Measurements from ENCODE around the gene PGF.

The PGF gene

DNA sequence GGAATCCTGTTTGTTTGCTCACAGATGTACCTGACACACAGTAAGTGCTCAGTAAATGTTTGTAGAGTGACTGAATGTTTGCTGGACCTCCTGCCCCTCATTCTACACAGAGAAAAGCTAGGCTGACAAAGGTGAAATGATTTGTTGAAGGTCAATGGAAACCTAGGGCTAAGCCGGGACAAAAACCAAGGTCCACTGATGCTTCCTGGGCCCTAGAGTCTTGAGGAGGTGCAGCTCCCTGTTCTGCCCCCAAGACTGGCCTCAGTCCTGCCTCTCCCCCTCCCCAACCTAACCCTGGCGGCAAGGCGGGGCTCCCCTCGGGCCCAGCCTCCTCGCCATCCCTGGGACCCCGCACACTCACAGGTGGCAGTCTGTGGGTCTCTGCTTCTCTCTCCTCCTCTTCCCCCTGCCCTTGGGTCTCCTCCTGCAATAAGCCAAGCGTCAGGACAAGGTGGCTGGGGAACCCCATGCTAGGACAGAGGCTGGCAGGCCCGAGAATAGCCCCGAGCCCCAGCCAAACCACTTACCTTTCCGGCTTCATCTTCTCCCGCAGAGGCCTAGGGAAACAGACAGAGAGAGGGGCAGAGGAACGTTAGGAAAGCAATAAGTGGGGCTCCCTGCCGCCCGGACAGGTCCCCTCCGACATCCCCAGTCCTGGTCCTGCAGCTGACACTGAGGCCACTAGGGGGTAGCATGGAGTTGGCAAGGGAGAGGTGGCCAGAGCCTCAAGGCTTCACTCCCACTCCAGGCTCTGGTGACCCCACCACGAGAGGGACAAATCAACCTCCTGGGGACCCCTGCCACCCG is 9.3 kb downstream of the PGF start (continued):
- TF ChIP-seq ZNF211 (tag by site-specific recombination; IDR thresholded peaks at IDR 0.05; ENCODE audit: low read depth) (no peak), ZBTB21 (tag by site-specific recombination; IDR thresholded peaks at IDR 0.05) (no peak), ZNF335 (tag by site-specific recombination; conservative IDR thresholded peaks at IDR 0.05) (peak; percentile 12; the same call in 1 of the 2 replicates), ZSCAN30 (tag by site-specific recombination; IDR thresholded peaks at IDR 0.05) (peak; percentile 29; the same call in 1 of the 2 replicates), ZNF202 (tag by site-specific recombination; IDR thresholded peaks at IDR 0.05; ENCODE audit: borderline replicate concordance) (no peak), ZSCAN23 (tag by site-specific recombination; IDR thresholded peaks at IDR 0.05) (no peak), ZNF585B (tag by site-specific recombination; IDR thresholded peaks at IDR 0.05) (no peak), ZSCAN16 (tag by site-specific recombination; IDR thresholded peaks at IDR 0.05) (peak; percentile 73), ZNF621 (tag by site-specific recombination; IDR thresholded peaks at IDR 0.05) (no peak), ZNF701 (tag by site-specific recombination; IDR thresholded peaks at IDR 0.05) (no peak), ZNF596 (tag by site-specific recombination; IDR thresholded peaks at IDR 0.05) (no peak)
- TF ChIP-seq, protein P1, sequence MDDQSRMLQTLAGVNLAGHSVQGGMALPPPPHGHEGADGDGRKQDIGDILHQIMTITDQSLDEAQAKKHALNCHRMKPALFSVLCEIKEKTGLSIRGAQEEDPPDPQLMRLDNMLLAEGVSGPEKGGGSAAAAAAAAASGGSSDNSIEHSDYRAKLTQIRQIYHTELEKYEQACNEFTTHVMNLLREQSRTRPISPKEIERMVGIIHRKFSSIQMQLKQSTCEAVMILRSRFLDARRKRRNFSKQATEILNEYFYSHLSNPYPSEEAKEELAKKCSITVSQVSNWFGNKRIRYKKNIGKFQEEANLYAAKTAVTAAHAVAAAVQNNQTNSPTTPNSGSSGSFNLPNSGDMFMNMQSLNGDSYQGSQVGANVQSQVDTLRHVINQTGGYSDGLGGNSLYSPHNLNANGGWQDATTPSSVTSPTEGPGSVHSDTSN (CRISPR knock-in tag; IDR thresholded peaks at IDR 0.05), result no peak
- TF ChIP-seq, protein P2, sequence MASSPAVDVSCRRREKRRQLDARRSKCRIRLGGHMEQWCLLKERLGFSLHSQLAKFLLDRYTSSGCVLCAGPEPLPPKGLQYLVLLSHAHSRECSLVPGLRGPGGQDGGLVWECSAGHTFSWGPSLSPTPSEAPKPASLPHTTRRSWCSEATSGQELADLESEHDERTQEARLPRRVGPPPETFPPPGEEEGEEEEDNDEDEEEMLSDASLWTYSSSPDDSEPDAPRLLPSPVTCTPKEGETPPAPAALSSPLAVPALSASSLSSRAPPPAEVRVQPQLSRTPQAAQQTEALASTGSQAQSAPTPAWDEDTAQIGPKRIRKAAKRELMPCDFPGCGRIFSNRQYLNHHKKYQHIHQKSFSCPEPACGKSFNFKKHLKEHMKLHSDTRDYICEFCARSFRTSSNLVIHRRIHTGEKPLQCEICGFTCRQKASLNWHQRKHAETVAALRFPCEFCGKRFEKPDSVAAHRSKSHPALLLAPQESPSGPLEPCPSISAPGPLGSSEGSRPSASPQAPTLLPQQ (tag by site-specific recombination; IDR thresholded peaks at IDR 0.05), result 0 out of 2 replicates have a peak, but pooled peaks have one; percentile 16
- TF ChIP-seq, protein P3, sequence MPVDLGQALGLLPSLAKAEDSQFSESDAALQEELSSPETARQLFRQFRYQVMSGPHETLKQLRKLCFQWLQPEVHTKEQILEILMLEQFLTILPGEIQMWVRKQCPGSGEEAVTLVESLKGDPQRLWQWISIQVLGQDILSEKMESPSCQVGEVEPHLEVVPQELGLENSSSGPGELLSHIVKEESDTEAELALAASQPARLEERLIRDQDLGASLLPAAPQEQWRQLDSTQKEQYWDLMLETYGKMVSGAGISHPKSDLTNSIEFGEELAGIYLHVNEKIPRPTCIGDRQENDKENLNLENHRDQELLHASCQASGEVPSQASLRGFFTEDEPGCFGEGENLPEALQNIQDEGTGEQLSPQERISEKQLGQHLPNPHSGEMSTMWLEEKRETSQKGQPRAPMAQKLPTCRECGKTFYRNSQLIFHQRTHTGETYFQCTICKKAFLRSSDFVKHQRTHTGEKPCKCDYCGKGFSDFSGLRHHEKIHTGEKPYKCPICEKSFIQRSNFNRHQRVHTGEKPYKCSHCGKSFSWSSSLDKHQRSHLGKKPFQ (tag by site-specific recombination; IDR thresholded peaks at IDR 0.05), result no peak
- TF ChIP-seq, protein P4, sequence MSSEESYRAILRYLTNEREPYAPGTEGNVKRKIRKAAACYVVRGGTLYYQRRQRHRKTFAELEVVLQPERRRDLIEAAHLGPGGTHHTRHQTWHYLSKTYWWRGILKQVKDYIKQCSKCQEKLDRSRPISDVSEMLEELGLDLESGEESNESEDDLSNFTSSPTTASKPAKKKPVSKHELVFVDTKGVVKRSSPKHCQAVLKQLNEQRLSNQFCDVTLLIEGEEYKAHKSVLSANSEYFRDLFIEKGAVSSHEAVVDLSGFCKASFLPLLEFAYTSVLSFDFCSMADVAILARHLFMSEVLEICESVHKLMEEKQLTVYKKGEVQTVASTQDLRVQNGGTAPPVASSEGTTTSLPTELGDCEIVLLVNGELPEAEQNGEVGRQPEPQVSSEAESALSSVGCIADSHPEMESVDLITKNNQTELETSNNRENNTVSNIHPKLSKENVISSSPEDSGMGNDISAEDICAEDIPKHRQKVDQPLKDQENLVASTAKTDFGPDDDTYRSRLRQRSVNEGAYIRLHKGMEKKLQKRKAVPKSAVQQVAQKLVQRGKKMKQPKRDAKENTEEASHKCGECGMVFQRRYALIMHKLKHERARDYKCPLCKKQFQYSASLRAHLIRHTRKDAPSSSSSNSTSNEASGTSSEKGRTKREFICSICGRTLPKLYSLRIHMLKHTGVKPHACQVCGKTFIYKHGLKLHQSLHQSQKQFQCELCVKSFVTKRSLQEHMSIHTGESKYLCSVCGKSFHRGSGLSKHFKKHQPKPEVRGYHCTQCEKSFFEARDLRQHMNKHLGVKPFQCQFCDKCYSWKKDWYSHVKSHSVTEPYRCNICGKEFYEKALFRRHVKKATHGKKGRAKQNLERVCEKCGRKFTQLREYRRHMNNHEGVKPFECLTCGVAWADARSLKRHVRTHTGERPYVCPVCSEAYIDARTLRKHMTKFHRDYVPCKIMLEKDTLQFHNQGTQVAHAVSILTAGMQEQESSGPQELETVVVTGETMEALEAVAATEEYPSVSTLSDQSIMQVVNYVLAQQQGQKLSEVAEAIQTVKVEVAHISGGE (tag by site-specific recombination; conservative IDR thresholded peaks at IDR 0.05; ENCODE audit: low read depth), result no peak

DNA sequence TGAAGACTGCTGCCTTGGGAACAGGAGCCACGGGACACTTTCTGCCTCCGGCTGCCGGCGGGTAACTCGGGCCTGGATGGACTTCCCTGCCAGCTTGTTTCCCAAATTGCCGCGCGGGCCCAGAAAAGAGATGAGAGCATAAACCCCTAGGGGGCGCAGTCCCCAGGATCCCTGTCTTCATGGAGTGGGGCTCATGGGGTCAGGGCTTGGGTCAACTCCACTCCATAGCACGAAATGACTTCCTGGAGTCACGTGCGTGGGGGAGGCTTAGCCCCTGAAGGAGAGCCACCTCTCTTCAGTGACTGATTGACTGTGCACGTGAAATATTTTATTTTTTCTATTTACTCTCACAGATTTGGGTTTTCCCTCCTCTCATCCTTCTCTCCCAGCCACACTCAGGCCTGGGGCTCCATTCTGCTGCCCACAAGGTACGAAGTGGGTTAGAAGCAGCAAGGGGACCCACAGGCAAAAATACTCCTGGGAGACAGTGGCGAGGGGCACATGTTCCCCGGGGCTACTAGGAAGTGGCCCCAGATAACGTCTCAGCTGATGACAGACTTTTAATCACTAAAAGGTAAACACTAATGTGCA is 10.0 kb downstream of the PGF start:
- no peak overlapping the region for H3K27ac ChIP-seq (ENCODE audit: extremely low read depth, low read depth, low read length)
- no peak overlapping the region for H3K4me3 ChIP-seq (ENCODE audit: low read depth, low read length)
- H3K4me1 ChIP-seq (ENCODE audit: control insufficient read depth, insufficient read depth, low read length), result no peaks in the 10 kb centered on the region
- H3K36me3 ChIP-seq (ENCODE audit: control insufficient read depth in 2 of 2, insufficient read depth in 1 of 2, low read length in 2 of 2), result peaks cover 0 to 91% of the 10 kb centered on the region in 2 experiments; a peak in 2 of 3 replicates
- CTCF ChIA-PET, result interaction anchor here (0.6 to 6.6 kb wide), 28 partner anchors 8 to 800 kb away, joined by 3 to 66 read pairs (median 5); partner anchors contain the start of genes ACYP1, EIF2B2, PGF and RPS6KL1
- POLR2A ChIA-PET, result interaction anchor here (0.7 kb wide), 1 partner anchor 48 kb away, joined by 3 read pairs; no protein-coding TSS in a partner anchor
- no peaks in the 10 kb centered on the region for H3K9me3 ChIP-seq (ENCODE audit: control insufficient read depth, insufficient read depth, low read depth, low read length)
- TF ChIP-seq, protein P5, sequence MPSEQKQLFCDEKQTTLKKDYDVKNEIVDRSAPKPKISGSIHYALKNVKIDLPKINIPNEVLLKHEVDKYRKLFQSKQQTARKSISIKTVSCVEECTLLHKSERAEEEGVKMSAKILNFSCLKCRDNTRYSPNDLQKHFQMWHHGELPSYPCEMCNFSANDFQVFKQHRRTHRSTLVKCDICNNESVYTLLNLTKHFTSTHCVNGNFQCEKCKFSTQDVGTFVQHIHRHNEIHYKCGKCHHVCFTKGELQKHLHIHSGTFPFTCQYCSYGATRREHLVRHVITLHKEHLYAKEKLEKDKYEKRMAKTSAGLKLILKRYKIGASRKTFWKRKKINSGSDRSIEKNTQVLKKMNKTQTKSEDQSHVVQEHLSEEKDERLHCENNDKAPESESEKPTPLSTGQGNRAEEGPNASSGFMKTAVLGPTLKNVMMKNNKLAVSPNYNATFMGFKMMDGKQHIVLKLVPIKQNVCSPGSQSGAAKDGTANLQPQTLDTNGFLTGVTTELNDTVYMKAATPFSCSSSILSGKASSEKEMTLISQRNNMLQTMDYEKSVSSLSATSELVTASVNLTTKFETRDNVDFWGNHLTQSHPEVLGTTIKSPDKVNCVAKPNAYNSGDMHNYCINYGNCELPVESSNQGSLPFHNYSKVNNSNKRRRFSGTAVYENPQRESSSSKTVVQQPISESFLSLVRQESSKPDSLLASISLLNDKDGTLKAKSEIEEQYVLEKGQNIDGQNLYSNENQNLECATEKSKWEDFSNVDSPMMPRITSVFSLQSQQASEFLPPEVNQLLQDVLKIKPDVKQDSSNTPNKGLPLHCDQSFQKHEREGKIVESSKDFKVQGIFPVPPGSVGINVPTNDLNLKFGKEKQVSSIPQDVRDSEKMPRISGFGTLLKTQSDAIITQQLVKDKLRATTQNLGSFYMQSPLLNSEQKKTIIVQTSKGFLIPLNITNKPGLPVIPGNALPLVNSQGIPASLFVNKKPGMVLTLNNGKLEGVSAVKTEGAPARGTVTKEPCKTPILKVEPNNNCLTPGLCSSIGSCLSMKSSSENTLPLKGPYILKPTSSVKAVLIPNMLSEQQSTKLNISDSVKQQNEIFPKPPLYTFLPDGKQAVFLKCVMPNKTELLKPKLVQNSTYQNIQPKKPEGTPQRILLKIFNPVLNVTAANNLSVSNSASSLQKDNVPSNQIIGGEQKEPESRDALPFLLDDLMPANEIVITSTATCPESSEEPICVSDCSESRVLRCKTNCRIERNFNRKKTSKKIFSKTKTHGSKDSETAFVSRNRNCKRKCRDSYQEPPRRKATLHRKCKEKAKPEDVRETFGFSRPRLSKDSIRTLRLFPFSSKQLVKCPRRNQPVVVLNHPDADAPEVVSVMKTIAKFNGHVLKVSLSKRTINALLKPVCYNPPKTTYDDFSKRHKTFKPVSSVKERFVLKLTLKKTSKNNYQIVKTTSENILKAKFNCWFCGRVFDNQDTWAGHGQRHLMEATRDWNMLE (tag by site-specific recombination; conservative IDR thresholded peaks at IDR 0.05; ENCODE audit: low read depth), result no peak
- no peak for TF ChIP-seq ZSCAN16 (tag by site-specific recombination; IDR thresholded peaks at IDR 0.05)
- TF ChIP-seq ZNF658 (tag by site-specific recombination; IDR thresholded peaks at IDR 0.05), result no peak
- TF ChIP-seq, protein P6, sequence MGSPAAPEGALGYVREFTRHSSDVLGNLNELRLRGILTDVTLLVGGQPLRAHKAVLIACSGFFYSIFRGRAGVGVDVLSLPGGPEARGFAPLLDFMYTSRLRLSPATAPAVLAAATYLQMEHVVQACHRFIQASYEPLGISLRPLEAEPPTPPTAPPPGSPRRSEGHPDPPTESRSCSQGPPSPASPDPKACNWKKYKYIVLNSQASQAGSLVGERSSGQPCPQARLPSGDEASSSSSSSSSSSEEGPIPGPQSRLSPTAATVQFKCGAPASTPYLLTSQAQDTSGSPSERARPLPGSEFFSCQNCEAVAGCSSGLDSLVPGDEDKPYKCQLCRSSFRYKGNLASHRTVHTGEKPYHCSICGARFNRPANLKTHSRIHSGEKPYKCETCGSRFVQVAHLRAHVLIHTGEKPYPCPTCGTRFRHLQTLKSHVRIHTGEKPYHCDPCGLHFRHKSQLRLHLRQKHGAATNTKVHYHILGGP (tag by site-specific recombination; IDR thresholded peaks at IDR 0.05), result no peak
- TF ChIP-seq SP2 (tag by site-specific recombination; IDR thresholded peaks at IDR 0.05), result no peak
